SIG-M5 treated with dmso at 0.1 percent for 504 hours (cell line): ENCODE results near the gene ANKRD18B.
"Not testable (repeated sequence)": the region's sequence is repeated elsewhere in the genome, so short reads cannot be mapped to it uniquely, and the experiment has no call there.

Experiments
- DNase-seq: peaks from one replicate; lab custom pipeline; 2025; ENCODE audit not compliant: unreplicated experiment; lab: John Stamatoyannopoulos, UW

The ANKRD18B gene

GRCh38 chr9:33604936-33605335 is 80.9 kb downstream of the ANKRD18B start:
- not testable (repeated sequence) for DNase-seq

- no peak for DNase-seq
Measured at GRCh38 chr9:33611358-33611757, 87.3 kb downstream of the ANKRD18B start.

DNA sequence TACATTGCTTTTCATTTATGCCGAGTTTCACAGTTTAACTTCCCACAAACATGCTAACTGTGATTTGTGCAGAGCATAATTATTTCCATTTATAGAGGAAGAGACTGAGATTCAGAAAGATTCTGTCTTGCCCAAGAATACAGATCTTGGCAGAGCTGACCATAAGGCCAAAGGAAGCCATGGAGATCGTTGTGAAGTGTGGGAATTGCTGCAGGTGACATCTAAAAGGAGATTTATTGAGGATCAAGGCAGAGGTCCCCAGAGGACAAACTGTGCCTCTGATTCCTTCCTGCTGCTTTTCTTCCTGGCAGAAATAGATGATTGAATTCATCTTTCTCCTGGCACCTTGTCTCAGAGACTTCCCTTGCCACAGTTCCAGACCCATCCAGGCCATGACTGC is 88.4 kb downstream of the ANKRD18B start:
- DNase-seq, result not testable (repeated sequence)

- DNase-seq, result no peak
Measured at GRCh38 chr9:33614001-33614687, 90.1 kb downstream of the ANKRD18B start.

GRCh38 chr9:33618370-33618769 is 94.3 kb downstream of the ANKRD18B start:
- not testable (repeated sequence) for DNase-seq

- peak; percentile 55 for DNase-seq
Measured at GRCh38 chr9:33619666-33620404, 95.8 kb downstream of the ANKRD18B start.

DNA sequence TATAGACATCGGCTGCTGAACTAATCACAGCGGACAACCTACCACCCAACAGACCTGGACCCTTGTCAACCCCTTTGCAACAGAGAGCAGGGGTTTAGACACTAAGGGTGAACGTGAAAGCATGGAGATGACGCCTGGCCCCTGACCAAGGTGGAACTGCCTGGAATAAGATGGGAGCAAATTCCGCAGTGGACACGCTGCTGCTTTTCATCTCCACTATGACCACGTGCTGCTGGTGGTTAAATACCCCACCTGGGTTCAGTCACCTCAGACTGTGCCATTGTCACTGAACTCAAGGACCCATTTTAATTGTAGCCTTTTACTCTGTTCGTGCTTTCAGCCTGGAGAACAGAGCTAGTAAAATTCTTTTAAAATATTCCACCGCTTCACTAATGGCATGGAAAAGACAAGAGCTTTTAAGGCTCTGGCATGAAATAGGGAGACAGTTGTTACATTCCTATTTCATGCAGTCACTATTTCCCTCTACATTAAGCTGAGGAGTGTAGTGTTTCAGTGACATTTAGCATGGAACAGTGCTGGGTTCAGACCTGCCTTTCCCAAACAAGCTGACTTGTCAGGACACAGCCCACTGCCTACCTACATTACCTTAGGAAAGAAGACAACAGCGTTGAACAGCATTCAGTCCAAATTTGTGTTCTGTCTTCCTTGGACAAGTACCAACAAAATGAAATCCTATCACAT is 96.8 kb downstream of the ANKRD18B start:
- no peak for DNase-seq
